ENCODE data around the gene FHIT.

GRCh38 chr3:60582288-60582687 lies 669.0 kb downstream of the FHIT start:
- TF ChIP-seq, protein P1, sequence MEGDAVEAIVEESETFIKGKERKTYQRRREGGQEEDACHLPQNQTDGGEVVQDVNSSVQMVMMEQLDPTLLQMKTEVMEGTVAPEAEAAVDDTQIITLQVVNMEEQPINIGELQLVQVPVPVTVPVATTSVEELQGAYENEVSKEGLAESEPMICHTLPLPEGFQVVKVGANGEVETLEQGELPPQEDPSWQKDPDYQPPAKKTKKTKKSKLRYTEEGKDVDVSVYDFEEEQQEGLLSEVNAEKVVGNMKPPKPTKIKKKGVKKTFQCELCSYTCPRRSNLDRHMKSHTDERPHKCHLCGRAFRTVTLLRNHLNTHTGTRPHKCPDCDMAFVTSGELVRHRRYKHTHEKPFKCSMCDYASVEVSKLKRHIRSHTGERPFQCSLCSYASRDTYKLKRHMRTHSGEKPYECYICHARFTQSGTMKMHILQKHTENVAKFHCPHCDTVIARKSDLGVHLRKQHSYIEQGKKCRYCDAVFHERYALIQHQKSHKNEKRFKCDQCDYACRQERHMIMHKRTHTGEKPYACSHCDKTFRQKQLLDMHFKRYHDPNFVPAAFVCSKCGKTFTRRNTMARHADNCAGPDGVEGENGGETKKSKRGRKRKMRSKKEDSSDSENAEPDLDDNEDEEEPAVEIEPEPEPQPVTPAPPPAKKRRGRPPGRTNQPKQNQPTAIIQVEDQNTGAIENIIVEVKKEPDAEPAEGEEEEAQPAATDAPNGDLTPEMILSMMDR (IDR thresholded peaks at IDR 0.05), result peak in 1 of 2 donors; percentile 10
- TF ChIP-seq EP300 (IDR thresholded peaks at IDR 0.05), result no peak
- no peak for TF ChIP-seq POLR2AphosphoS5 (IDR thresholded peaks at IDR 0.05)
- TF ChIP-seq POLR2A (IDR thresholded peaks at IDR 0.05), result no peak

Data from suprapubic skin (tissue), 4 donors.